AG04449 (cell line): Measurements from ENCODE around the gene CDC42EP4.

Source experiments
- CTCF ChIA-PET: fragments of 350-600 bp; formaldehyde crosslinking; extraction: SDS; loops from one replicate; lab custom pipeline; 2021; ENCODE audit warnings: antibody characterized with exemption; lab: Yijun Ruan, JAX
- POLR2A ChIA-PET: fragments of 400-600, 350-600 bp; formaldehyde crosslinking; extraction: SDS; loops from one replicate; lab custom pipeline; 2020; ENCODE audit warnings: antibody characterized with exemption, inconsistent platforms; lab: Yijun Ruan, JAX
- DNase-seq: peaks from one replicate; pipeline ENCODE4 v3.0.0-alpha.2; 2010; ENCODE audit warnings: low read depth, low spot score
- H3K4me3 ChIP-seq: 2 replicates; pipeline ENCODE4 v1.5.1; 2011; ENCODE audit warnings: low read depth, mild to moderate bottlenecking, control low read depth, low read length
- TF ChIP-seq, protein P1 (sequence below): IDR thresholded peaks from one replicate; pipeline ENCODE4 v1.5.1; 2011; ENCODE audit warnings: mild to moderate bottlenecking, moderate library complexity, low read length, control low read depth, inconsistent platforms; ENCODE audit not compliant: insufficient read depth; ENCODE audit errors: missing control alignments

CDC42EP4 gene

DNA sequence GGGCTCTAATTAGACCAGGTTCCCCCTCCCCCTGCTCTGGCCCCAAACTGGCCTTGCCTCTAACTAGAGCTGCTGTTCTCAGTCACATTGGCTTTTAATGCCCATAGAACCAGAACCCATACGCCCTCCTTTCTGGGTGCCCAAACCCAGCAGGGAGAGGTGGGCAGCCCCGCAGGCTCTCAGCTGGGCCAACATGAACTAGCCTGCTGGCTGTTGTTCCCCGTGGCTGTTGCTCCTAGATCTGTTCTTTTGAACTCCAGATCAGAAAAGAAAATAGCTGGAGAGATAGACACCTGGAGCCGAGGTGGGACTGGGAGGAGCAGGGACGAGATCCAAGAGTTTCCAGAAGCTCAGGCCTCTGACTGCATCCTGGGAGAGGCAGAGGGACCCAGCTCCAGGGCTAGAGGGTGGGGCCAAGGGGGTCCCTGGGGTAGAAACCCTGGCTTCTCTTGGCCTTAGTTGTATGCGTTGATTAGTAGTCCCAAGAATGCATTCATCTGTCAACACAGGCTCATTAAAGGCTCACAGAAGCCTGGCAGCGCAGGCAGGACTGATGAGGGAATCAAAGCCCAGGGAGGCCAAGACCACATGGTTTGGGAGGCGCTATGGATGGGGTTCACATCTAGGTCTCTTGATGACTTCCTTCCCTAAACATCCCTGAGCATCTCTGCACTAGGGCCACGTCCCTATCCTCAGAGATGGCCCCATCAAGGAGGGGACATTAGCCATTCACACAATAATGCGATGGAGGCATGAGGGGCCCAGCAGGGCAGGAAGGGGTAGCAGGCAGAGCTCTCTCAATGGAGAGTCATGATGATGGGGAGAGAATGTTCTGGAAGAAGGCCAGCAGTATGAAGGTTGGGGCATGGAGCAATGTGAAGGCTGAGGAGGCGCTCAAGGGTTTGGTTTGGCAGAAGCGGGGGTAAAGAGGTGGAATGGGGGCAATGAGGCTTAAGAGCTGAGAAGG lies 48.8 kb downstream of the CDC42EP4 start:
- ChIA-PET CTCF (interaction anchor here (1.1 to 23.4 kb wide), 4 partner anchors 7 to 106 kb away, joined by 4 to 848 read pairs (median 34); no protein-coding TSS in a partner anchor), POLR2A (no interaction called here)
- TF ChIP-seq, protein P1, sequence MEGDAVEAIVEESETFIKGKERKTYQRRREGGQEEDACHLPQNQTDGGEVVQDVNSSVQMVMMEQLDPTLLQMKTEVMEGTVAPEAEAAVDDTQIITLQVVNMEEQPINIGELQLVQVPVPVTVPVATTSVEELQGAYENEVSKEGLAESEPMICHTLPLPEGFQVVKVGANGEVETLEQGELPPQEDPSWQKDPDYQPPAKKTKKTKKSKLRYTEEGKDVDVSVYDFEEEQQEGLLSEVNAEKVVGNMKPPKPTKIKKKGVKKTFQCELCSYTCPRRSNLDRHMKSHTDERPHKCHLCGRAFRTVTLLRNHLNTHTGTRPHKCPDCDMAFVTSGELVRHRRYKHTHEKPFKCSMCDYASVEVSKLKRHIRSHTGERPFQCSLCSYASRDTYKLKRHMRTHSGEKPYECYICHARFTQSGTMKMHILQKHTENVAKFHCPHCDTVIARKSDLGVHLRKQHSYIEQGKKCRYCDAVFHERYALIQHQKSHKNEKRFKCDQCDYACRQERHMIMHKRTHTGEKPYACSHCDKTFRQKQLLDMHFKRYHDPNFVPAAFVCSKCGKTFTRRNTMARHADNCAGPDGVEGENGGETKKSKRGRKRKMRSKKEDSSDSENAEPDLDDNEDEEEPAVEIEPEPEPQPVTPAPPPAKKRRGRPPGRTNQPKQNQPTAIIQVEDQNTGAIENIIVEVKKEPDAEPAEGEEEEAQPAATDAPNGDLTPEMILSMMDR = no peak
- DNase-seq = no peak
- H3K4me3 ChIP-seq = no peak overlapping the region

DNA sequence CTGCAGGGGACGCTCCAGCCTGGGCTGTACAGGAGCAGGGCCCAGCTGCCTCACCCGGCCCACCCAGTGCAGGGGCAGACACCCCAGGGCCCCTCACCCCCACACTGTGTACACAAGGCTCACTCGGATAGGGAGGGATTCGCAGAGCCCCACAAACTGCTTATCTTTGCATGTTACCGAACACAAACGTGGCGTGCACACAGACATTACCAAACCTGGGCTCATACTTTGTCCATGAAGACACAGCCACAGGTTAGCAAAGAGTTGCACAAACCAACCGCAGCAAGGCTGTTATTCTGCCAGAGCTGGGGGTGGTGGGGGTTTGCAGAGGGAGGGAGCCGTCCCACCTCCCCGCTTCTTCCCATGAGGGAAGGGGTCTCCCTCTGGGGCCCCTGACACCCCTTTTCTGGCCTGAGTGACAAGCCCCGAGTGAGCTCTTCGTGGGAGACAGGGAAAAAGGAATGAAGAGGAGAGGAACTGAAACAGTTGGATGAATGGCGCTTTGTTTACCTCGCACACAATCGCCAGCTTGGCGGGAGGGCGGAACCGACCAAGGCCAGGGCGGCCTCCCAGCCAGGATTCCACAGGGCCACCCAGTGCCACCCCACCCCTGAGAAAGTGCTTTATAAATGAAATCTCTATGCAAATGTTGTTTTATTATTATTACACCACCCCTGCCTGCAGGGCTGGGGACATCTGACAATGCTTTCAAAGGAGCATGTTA lies 49.7 kb downstream of the CDC42EP4 start:
- H3K4me3 ChIP-seq = no peak overlapping the region
- TF ChIP-seq, protein P1 = no peak
- ChIA-PET CTCF (interaction anchor here (0.7 to 23.4 kb wide), 4 partner anchors 6 to 534 kb away, joined by 4 to 848 read pairs (median 34); no protein-coding TSS in a partner anchor), POLR2A (no interaction called here)
- no peak for DNase-seq

DNA sequence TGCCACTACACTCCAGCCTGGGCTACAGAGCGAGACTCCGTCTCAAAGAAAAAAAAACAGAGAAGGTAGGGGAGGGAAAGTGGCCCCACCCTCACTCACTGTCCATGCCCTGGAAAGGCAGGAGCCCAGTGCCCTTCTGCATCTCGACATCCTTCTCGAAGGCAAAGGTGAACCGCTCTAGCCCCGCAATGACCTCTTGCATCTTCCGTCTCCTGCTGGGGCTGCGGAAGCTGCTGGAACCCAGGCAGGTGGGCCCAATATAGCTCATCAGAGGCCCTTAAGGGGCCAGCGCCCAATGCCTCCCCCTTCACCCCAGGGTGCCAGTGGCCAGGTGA lies 50.2 kb downstream of the CDC42EP4 start, which contains the start of gene CPSF4L:
Gene CPSF4L, minus strand, starts transcription at position 264 of the 335 bp plus-strand sequence. Its CDS starts 62 bp downstream, at position 202.
- POLR2A ChIA-PET = no interaction called here

DNA sequence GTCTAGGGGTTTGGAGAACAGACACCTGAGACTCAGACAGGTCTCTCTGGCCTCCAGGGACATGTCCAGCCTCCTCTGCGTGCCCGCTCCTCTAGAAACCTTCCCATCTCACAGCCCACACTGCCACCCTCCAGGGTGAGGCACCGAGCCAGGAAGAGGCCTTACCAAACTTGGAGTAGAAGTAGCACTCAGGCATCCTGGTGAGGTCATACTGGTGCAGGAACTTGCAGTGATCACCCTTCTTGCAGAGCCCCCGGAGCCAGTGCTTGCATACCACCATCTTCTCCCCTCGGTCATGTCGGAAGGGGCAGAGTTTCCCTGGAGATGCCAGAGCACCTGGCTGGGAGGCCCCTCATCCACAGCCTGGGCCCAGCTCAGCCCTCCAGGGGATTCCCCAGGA lies 54.3 kb downstream of the CDC42EP4 start:
- ChIA-PET POLR2A (no interaction called here), CTCF (interaction anchor here (0.8 to 23.4 kb wide), 4 partner anchors 8 to 700 kb away, joined by 3 to 848 read pairs (median 34); no protein-coding TSS in a partner anchor)
- no peak for DNase-seq
- H3K4me3 ChIP-seq = no peak overlapping the region
- TF ChIP-seq, protein P1 = no peak

More for the DNA sequence above, 50.2 kb downstream of the CDC42EP4 start, which contains the start of gene CPSF4L:
- no peak for DNase-seq
- TF ChIP-seq, protein P1 = no peak
- no peak within 1 kb of the TSS for H3K4me3 ChIP-seq
- CTCF ChIA-PET = interaction anchor here (0.7 to 23.4 kb wide), 3 partner anchors 13 to 534 kb away, joined by 4 to 848 read pairs (median 4); no protein-coding TSS in a partner anchor

DNA sequence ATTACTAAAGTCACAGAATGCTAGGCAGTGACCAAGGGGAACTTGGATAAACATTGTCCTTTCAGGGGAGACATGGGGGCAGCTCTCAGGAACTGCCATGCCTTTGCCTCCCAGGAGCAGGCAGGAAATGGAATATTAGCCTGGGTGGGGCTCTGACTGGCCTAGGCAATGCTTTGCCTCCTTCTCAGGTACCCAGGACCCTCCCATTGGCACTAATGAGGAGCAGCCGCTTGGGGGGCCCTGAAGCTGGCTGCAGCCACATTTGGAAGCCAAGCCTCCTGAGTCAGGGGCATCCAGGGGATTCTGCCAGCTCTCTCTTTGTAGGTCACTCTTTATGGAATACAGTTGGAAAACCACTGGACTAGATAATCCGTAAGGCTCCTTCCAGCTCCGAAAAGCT lies 55.6 kb downstream of the CDC42EP4 start:
- TF ChIP-seq, protein P1 = no peak
- no peak overlapping the region for H3K4me3 ChIP-seq
- ChIA-PET CTCF (interaction anchor here (0.6 to 23.4 kb wide), 30 partner anchors 9 to 697 kb away, joined by 3 to 848 read pairs (median 8); partner anchors contain the start of gene COG1), POLR2A (no interaction called here)
- DNase-seq = no peak
